ENCODE measurements around the gene TAF10. TPM values are rescaled to one million over a fixed set of nuclear protein-coding genes. Genes with fewer than 3 reads are reported as not detected.

The TAF10 gene
- total and polyA plus RNA-seq, 2 of the 13 experiments (the other 11 are each of a cell fraction or from before 2014, with no cell fraction given), result 71.3 to 134 TPM

DNA sequence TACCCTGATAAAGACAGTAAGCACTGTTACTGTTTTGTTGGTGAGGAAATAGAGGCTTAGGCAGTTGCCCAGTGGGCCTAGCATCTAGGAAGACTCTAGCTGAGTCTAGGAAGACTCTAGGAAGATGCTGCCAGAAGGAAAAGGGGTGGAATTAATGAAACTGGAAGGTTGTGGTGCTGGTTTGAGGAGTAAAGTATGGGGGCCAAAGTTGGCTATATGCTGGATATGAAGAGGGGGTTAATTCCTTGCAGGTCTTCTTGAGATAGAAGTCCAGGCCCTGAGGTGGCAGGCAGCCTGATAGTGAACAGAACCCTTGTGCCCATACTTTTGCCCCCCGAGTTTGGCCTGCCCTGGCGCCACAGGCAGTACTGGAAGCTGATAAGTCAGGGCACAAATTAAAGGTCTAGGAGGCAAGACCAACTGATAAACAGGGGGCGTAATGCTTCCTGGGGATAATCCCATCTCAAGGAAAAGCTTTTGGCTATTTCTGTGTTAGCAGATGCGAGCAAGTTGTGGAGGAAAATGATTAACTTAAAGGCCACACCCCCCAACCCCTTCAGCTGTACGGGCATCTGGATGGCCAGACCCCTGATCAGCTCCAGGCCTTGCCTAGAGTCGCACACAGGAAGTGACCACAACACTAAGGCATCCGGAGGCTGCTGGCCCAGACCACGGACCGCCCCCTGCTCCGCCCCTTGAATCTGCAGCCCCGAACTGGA lies 5.4 kb downstream of the TAF10 start (continued):
- TF ChIP-seq, protein P1, sequence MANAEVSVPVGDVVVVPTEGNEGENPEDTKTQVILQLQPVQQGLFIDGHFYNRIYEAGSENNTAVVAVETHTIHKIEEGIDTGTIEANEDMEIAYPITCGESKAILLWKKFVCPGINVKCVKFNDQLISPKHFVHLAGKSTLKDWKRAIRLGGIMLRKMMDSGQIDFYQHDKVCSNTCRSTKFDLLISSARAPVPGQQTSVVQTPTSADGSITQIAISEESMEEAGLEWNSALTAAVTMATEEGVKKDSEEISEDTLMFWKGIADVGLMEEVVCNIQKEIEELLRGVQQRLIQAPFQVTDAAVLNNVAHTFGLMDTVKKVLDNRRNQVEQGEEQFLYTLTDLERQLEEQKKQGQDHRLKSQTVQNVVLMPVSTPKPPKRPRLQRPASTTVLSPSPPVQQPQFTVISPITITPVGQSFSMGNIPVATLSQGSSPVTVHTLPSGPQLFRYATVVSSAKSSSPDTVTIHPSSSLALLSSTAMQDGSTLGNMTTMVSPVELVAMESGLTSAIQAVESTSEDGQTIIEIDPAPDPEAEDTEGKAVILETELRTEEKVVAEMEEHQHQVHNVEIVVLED (CRISPR knock-in tag; IDR thresholded peaks at IDR 0.05; ENCODE audit: borderline replicate concordance), result no peak; the same call in 1 of the 2 replicates
- TF ChIP-seq BORCS8-MEF2B (CRISPR knock-in tag; IDR thresholded peaks at IDR 0.05), result no peak
- TF ChIP-seq KLF15 (CRISPR knock-in tag; IDR thresholded peaks at IDR 0.05; ENCODE audit: borderline replicate concordance), result no peak
- no peak for TF ChIP-seq ZNF12 (CRISPR knock-in tag; IDR thresholded peaks at IDR 0.05)
- peak; percentile 49 for TF ChIP-seq ELF1 (CRISPR knock-in tag; IDR thresholded peaks at IDR 0.05)
- no peak for TF ChIP-seq SOX6 (IDR thresholded peaks at IDR 0.05)
- peak; percentile 23; the same call in 1 of the 2 replicates for TF ChIP-seq SOX6 (CRISPR knock-in tag; IDR thresholded peaks at IDR 0.05)
- TF ChIP-seq HOXA5 (CRISPR knock-in tag; IDR thresholded peaks at IDR 0.05), result no peak
- TF ChIP-seq CENPT (CRISPR knock-in tag; IDR thresholded peaks at IDR 0.05; ENCODE audit: low read depth), result no peak
- no peak for TF ChIP-seq ISX (CRISPR knock-in tag; conservative IDR thresholded peaks at IDR 0.05)
- TF ChIP-seq, protein P2, sequence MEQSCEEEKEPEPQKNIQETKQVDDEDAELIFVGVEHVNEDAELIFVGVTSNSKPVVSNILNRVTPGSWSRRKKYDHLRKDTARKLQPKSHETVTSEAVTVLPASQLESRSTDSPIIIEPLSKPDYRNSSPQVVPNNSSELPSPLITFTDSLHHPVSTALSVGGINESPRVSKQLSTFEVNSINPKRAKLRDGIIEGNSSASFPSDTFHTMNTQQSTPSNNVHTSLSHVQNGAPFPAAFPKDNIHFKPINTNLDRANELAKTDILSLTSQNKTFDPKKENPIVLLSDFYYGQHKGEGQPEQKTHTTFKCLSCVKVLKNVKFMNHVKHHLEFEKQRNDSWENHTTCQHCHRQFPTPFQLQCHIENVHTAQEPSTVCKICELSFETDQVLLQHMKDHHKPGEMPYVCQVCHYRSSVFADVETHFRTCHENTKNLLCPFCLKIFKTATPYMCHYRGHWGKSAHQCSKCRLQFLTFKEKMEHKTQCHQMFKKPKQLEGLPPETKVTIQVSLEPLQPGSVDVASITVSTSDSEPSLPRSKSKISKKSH (CRISPR knock-in tag; IDR thresholded peaks at IDR 0.05; ENCODE audit: borderline replicate concordance), result no peak
- TF ChIP-seq KMT2A (CRISPR knock-in tag; IDR thresholded peaks at IDR 0.05), result peak; percentile 32; the same call in 1 of the 2 replicates
- TF ChIP-seq, protein P3, sequence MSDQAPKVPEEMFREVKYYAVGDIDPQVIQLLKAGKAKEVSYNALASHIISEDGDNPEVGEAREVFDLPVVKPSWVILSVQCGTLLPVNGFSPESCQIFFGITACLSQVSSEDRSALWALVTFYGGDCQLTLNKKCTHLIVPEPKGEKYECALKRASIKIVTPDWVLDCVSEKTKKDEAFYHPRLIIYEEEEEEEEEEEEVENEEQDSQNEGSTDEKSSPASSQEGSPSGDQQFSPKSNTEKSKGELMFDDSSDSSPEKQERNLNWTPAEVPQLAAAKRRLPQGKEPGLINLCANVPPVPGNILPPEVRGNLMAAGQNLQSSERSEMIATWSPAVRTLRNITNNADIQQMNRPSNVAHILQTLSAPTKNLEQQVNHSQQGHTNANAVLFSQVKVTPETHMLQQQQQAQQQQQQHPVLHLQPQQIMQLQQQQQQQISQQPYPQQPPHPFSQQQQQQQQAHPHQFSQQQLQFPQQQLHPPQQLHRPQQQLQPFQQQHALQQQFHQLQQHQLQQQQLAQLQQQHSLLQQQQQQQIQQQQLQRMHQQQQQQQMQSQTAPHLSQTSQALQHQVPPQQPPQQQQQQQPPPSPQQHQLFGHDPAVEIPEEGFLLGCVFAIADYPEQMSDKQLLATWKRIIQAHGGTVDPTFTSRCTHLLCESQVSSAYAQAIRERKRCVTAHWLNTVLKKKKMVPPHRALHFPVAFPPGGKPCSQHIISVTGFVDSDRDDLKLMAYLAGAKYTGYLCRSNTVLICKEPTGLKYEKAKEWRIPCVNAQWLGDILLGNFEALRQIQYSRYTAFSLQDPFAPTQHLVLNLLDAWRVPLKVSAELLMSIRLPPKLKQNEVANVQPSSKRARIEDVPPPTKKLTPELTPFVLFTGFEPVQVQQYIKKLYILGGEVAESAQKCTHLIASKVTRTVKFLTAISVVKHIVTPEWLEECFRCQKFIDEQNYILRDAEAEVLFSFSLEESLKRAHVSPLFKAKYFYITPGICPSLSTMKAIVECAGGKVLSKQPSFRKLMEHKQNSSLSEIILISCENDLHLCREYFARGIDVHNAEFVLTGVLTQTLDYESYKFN (CRISPR knock-in tag; conservative IDR thresholded peaks at IDR 0.05), result peak; percentile 46
- peak; percentile 90 for TF ChIP-seq GABPB1 (CRISPR knock-in tag; IDR thresholded peaks at IDR 0.05)
- TF ChIP-seq ZMYM3 (CRISPR knock-in tag; IDR thresholded peaks at IDR 0.05), result no peak
- TF ChIP-seq PHF21A (CRISPR knock-in tag; IDR thresholded peaks at IDR 0.05), result peak; percentile 83
- peak; percentile 40; the same call in 1 of the 2 replicates for TF ChIP-seq ELF3 (CRISPR knock-in tag; IDR thresholded peaks at IDR 0.05)
- TF ChIP-seq ZNF33B (CRISPR knock-in tag; IDR thresholded peaks at IDR 0.05), result no peak

Measured in HepG2 (cell line).